Choroid plexus epithelial cell (primary cell): Measurements from ENCODE around the gene GOLGA1.
"Not testable (repeated sequence)": the region's sequence is repeated elsewhere in the genome, so short reads cannot be mapped to it uniquely, and the experiment has no call there.

Source experiments
- DNase-seq: peaks from one replicate; pipeline ENCODE4 v3.0.0-alpha.2; 2010; ENCODE audit warnings: low read depth
- H3K4me3 ChIP-seq: 2 replicates; pipeline ENCODE4 v1.5.1; 2011; ENCODE audit warnings: low read depth, mild to moderate bottlenecking, control low read depth, low read length, moderate library complexity
- CTCF ChIP-seq: conservative IDR thresholded peaks from 2 replicates; pipeline ENCODE4 v1.5.1; 2011; ENCODE audit warnings: low read depth, mild to moderate bottlenecking, control low read depth, inconsistent platforms, low read length, moderate library complexity

Gene GOLGA1

DNA sequence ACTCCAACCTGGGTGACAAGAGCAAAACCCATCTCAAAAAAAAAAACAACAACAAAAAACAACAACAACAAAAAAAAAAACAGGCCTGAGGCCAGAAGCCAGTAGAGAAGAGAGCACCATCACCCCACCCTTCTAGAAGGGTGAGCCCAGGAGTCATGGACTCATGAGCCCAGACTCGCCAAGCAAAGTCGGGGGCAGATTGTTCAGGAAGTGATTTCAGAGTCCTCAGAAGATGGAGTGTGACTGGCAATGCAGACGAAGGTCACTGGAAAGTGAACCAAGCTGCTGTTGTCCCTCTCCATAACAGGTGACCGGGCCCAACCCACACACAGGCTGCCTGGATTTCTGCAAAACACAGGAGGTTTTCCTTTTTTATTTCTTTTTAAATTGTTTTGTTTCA lies 96.6 kb downstream of the GOLGA1 start:
- no peak overlapping the region for H3K4me3 ChIP-seq
- no peak for TF ChIP-seq CTCF
- no peak for DNase-seq

- H3K4me3 ChIP-seq = no peak overlapping the region
- TF ChIP-seq CTCF = no peak
- DNase-seq = peak; percentile 41
Measured at GRCh38 chr9:124843456-124844034, 97.3 kb downstream of the GOLGA1 start.

GRCh38 chr9:124841075-124841821 lies 99.6 kb downstream of the GOLGA1 start:
- no peak for DNase-seq
- no peak for TF ChIP-seq CTCF
- no peak overlapping the region for H3K4me3 ChIP-seq

GRCh38 chr9:124840300-124840833 lies 100.5 kb downstream of the GOLGA1 start:
- no peak for DNase-seq
- TF ChIP-seq CTCF = peak; percentile 63
- H3K4me3 ChIP-seq = no peak overlapping the region

DNA sequence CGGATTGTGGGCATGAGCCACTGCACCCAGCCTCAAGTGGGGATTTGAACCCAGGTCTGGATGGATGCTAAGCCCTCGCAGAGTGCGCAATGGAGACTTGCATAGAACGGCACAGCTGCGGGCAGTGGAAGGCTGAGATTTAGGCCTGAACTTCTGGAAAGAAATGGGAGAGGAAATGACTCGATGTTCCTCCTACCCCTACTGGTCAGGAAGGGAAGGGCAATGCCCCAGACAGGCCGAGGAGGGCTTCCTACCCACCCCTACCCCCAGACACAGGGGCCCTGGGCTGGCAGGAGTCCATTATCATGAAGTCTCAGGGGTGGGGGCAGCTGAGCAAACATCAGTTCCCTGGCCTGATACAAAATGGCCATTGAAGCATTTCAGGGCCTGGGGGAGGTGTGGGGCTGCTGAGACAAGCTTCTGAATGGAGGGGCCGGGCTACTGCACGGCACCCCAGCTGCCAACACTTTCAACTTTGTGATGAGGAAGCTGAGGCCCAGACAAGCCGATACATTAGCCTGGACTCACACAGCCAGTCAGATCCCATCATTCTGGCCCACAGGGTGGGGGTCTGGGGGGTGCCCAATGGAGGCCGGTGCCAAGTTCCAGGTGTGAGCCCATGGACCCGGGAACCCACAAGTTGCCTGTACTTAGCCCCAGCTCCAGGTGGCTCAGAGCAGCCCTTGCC lies 101.1 kb downstream of the GOLGA1 start:
- peak; percentile 70 for TF ChIP-seq CTCF
- DNase-seq = peak; percentile 52
- H3K4me3 ChIP-seq = no peak overlapping the region

- not testable (repeated sequence) for DNase-seq, H3K4me3 ChIP-seq
Measured at GRCh38 chr9:124838567-124839275, 102.2 kb downstream of the GOLGA1 start.

DNA sequence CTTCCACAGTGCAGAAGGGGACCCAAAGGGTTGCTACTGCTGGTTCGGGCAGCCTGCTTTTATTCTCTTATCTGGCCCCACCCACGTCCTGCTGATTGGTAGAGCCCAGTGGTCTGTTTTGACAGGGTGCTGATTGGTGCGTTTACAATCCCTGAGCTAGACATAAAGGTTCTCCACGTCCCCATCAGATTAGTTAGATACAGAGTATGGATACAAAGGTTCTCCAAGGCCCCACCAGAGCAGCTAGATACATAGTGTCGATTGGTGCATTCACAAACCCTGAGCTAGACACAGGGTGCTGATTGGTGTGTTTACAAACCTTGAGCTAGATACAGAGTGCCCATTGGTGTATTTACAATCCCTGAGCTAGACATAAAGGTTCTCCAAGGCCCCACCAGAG lies 102.8 kb downstream of the GOLGA1 start:
- H3K4me3 ChIP-seq = not testable (repeated sequence)

More for the DNA sequence above, 102.8 kb downstream of the GOLGA1 start:
- DNase-seq = not testable (repeated sequence)
